HG03521 (cell line): ENCODE data around the gene C6orf132.
"Not testable (repeated sequence)": the region's sequence is repeated elsewhere in the genome, so short reads cannot be mapped to it uniquely, and the experiment has no call there.

Experiments used
- ATAC-seq: cut with Tn5 transposase; IDR thresholded peaks from one replicate; pipeline ENCODE4 v1.9.1; 2021; ENCODE audit warnings: mild to moderate bottlenecking, moderate library complexity; ENCODE audit not compliant: unreplicated experiment

Gene C6orf132, protein sequence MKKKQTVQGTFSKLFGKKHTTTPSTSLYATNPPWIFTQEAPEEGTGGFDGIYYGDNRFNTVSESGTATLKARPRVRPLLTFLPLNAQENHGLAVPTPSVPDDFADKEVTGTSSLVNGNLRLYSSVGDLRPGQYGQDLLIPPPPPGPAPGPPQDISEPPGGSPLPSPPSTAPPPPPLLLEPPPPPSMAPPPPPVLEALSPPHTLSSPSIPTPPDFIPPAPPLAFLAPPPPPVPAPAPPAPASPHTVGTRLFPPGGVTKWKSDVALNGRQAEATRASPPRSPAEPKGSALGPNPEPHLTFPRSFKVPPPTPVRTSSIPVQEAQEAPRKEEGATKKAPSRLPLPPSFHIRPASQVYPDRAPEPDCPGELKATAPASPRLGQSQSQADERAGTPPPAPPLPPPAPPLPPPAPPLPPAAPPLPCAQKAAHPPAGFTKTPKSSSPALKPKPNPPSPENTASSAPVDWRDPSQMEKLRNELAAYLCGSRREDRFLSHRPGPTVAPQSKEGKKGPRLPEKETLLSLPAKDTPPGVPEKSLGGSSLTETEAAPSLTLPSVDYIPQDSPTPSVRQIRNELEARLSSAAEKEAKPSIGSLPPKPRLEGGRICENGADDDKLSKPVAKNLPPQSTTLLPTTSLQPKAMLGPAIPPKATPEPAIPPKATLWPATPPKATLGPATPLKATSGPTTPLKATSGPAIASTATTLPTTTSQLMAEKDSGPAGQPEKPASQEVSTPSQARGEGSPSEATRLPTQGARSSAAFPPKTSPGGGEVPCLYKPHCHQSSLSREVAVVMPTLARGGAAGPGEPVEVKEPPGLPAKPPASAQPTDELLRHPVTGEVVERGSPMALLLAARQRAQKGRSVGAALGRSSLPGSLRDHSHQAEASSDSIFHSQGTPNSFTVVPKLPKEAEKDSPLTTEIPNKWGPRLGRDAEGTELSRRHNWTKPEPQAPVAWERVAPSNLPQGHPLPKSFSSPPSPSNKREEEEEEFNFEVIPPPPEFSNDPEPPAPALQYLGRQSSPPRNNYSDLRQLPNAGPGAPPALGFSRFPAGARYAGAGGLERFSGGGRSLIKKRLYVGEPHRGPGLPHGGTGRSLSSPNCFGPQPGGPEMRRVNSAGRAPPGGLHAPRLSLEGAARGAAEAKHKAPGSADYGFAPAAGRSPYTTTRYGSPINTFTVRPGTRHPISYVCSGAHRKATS

GRCh38 chr6:42142118-42142835, at the start of gene C6orf132:
Gene C6orf132, minus strand, starts transcription at chr6:42142620. Its CDS starts 176 bp downstream, at chr6:42142444.
- ATAC-seq, result no peak

DNA sequence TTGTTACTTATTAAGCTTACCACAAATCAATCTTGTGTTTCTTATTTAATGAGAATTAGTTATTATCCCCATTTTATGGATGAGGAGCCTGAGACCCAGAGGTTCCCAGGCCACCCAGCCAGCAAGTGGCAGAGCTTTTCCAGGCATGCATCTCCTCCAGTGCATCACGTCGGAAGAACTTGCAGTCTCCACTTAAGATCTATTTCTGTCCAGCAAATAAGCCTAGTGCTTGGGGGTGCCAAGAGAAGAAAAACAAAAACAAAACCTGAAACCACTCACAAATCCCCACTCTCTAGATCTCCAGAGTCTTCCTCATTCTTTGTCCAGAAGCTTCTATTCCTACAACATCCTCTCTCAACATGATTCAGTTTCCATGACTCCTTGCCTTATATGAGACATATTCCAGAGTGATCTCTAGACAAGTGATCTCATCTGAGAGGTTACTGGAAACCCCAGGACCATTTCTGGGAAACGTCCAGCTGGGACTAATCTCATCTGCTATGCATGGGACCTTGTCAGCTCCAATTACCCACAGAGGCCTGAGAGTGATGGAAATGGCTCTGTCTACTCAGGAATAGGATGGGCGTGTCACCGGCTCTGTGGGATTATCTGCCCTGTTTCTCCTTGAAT, 48.2 kb upstream of the C6orf132 start:
- ATAC-seq, result no peak

GRCh38 chr6:42188406-42188805, 46.0 kb upstream of the C6orf132 start:
- ATAC-seq, result no peak

DNA sequence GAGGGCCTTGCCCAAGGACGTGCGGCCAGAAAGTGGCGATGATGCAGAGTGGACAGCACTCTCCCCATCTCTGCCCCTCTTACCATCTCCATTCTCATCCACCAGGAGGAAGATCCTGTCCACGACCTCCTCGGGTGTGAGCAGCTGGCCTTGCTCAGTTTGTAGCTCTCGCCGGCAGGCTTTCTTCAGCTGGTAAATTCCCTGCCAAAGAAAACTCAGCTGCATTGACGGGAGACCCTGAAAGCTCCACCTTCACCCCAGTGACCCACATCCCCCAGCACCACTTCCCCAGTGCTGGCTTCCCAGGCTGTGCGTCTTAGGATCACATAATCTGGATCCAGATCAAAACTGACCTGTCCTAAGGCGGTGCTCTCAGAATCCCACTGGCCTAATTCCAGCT, 43.2 kb upstream of the C6orf132 start:
- ATAC-seq, result no peak

GRCh38 chr6:42184475-42184874, 42.1 kb upstream of the C6orf132 start:
- ATAC-seq, result no peak

DNA sequence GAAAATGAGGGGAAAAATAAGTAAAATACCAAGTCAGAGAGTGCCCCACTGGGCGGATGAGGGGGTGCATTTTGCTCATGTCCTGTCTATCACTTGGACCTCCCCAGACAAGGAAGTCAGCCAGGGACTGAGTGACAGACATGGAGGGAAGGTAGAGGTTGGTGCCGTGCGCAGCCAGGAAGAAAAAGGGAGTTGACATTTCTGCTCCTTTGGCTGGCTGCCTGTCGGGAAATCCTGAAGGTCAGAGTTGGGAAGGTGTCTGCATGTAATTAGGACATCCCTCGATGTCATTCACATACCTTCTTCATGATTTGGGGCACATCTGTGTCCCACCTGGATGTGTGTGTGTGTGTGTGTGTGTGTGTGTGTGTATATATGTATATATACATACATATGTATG, 39.7 kb upstream of the C6orf132 start:
- no peak for ATAC-seq

DNA sequence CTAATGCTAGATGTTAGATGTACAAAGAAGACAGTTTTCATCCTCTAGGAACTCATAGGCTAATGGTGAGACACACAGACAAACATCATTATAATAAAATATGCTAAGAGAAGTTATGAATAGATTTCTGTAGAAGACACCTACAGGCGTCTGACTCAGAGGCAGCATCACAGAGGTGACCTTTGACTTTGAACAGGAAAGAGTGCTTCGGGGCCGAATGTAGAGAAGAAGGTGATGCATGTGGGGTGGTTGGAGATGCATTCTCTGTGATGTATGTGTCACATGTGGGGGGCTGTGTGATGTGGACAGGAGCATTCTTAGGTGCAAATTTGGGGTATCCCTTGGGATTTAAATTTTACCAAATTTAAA, 37.5 kb upstream of the C6orf132 start:
- ATAC-seq, result no peak

DNA sequence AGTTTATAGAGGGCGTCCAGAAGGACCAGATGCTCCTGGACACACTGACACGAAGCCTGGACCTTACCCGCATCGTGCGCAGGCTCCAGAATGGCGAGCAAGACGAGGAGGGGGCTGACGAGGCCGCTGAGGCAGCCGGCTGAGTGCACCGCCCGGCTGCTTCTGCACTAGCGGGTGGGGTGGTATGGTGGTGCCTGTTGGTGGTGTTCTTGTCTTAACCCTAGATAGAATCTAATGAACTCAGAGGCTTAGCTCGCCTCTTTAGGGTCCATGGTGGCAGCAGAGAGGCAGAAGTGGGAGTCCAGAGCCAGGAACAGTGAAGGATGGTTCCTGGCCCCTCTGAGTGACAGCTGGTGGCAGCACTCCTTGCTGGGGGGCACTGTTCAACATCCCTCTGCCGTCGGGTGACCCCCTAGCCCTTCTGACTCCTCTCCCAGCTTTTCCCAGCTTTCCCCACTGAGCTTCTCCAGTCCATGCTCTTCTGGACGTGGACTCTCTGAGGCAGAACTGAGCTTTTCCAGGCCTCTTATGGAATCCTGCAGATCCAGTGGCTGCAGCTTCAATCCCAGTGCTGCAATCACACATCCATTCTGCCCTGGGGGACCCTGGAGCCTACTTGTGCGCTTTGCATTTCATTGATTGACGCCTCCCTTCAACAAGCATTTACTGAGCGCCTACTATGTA, 37.0 kb upstream of the C6orf132 start:
- no peak for ATAC-seq

DNA sequence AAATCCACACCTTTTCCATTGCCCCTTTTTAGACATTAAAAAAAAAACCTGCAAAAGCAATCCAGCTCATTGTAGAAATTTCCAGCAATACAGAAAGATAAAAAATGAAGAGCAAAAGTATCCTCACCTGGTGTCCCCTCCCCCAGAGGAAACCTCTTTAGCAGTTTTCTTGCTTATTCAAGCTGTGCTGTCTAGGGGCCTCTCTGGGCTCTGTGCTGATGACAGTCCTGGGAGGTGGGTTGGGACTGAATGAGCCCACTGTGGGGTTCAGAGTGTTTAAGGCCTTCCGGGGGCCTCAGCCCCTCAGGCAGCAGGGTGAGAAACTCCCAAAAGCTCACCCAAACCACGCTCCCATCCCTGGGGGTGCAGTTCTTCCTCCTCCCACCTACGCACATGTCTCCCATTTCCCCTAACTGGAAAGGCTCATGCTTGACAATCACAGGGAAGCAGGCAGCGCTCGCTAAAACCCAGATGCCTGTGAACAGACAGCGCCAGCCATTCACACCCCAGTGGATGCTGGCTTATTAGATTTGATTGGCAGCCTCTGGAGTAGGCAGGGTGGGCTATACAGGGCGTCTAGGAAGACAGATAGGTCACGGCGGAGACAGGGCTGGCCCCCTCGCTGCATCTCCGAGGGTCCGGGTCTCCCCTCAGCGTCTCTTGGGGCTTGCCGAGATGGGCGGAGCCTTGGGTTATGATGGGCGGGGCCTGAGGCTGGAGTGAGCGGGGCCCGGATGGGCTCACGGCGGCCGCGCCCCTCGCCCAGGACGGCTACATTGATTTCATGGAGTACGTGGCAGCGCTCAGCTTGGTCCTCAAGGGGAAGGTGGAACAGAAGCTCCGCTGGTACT, 35.3 kb upstream of the C6orf132 start:
- ATAC-seq, result no peak

GRCh38 chr6:42176981-42177380, 34.6 kb upstream of the C6orf132 start:
- no peak for ATAC-seq

DNA sequence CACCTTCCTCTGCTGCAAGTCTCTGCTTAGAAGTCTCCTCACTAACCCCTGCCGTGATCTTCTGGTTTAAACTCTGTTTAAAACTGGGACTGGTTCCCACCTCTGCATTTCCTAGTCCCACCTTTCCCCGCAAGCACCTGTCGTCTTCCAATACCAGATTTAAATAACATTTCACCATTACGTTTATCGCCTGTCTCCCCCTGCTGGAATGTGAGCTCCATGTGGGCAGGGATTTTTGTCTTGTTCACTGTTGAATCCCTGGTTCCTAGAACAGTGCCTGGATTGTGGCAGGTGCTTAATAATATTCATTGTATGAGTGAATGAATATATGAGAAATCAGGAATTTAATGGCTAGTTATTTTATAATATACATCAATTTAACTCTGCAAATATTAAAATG, 33.4 kb upstream of the C6orf132 start:
- ATAC-seq, result no peak

DNA sequence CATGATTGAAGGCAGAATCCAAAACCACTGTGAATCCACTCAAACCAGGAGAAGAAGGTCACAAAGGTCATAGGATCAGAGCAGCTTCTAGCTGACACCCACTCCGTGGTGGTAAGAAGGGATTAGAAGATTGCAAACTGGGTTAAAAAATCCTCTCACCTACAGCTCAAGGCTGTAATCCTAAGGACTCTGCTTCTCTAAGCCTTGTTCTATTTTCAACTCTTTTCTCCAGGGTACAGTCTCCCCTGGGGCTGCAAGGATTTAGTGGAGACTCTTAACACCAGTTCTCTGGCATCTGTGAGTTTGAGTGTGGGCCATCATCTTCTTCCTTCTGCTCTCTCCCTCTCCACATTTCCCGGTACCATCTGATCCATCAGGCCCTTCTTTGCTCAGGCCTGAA, 30.7 kb upstream of the C6orf132 start, which contains the start of gene GUCA1A:
TSS of gene GUCA1A (plus strand) at position 264 of the 400 bp plus-strand sequence. CDS start 250 bp downstream, outside the sequence.
- no peak for ATAC-seq

- no peak for ATAC-seq
Measured at GRCh38 chr6:42171813-42172581, 29.6 kb upstream of the C6orf132 start.

GRCh38 chr6:42169780-42170179, 27.4 kb upstream of the C6orf132 start:
- not testable (repeated sequence) for ATAC-seq

GRCh38 chr6:42168650-42169049, 26.2 kb upstream of the C6orf132 start:
- ATAC-seq, result no peak

DNA sequence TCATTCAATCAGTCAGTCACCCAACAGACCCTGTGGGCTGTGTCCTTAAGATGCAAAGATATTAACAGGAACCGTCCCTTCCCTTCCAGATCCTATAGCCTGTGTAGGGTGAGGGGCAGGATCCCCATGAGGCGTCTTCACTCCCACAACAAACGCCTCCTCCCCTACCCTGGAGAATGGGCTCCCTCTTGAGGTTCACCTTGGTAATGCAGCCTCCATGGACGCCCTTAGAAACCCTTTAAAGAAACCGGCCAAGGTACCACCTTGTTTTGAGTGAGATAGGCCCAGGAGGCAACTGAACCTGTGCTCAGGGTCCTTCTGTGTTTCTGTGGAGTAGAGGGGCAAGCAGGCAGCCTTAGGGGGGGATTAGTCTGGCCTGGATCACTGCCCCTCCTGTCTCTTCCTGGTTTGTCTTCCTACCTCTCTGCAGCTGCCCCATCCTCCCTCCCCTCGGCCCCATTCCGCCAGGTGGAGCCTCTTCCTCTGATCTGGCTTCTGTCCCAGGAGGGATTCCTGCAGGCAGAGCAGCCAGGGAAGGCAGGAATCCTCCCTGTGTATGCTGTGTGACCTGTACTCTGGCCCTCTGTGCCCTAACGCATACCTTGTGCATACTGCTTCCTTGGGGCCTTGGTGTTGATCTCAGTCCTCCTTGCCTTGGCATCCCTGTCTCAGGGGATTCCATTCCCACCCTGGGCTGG, 24.2 kb upstream of the C6orf132 start:
- ATAC-seq, result no peak

DNA sequence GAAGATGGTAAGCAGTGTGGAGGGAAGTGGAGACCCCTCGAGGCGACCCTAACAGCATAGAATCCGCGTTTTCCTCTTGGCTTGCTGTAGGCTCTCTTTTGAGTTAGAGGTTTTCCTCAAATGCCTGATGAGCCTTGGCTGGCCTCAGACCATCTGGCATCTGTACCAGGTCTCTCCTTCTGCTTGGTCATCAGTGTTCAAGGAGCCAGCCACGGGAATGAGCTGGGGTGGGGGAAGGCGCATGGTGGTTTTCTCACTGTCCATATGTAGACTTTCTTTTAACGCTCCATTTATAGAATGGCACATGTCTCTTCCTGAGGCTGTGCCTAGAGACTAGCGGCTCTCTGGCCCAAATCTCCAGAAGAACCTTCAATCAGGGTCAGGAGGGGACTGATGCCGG, 22.6 kb upstream of the C6orf132 start:
- no peak for ATAC-seq
